Brain microvascular endothelial cell (primary cell): ENCODE data around the gene TNNC1.

ENCODE experiments used
- DNase-seq: peaks from one replicate; pipeline ENCODE4 v3.0.0-alpha.2; 2020
- H3K27ac ChIP-seq: fragments of 250-450 bp; sonication (Bioruptor Pico); 2 replicates; pipeline ENCODE4 v1.5.1; 2020; ENCODE audit warnings: mild to moderate bottlenecking, moderate library complexity
- H3K27me3 ChIP-seq: fragments of 250-450 bp; sonication (Bioruptor Pico); replicated peaks from 2 replicates; pipeline ENCODE4 v1.5.1; 2020; ENCODE audit warnings: mild to moderate bottlenecking
- H3K36me3 ChIP-seq: fragments of 250-450 bp; sonication (Bioruptor Pico); replicated peaks from 2 replicates; pipeline ENCODE4 v1.5.1; 2020; ENCODE audit warnings: mild to moderate bottlenecking
- H3K4me3 ChIP-seq: 2 replicates; pipeline ENCODE4 v1.5.1; 2011; ENCODE audit warnings: low read depth, mild to moderate bottlenecking, control low read depth, low read length, moderate library complexity
- CTCF ChIP-seq: IDR thresholded peaks from 2 replicates; pipeline ENCODE4 v1.5.1; 2011; ENCODE audit warnings: low read depth, mild to moderate bottlenecking, moderate library complexity, low read length, control low read depth, inconsistent platforms; ENCODE audit errors: missing control alignments
- in situ Hi-C: cut with HindIII; loops from 2 replicates; pipeline ENCODE4 v1.10.0; 2017; ENCODE audit warnings: low sequenced_read_pairs, low pct_ligation_motif_present

TNNC1 gene

GRCh38 chr3:52490939-52491526, 37.2 kb upstream of the TNNC1 start:
- Histone ChIP-seq H3K4me3 (no peak overlapping the region), H3K36me3 (peaks cover 56% of the 10 kb centered on the region), H3K27me3 (no peaks in the 10 kb centered on the region), H3K27ac (peak overlapping the region; percentile 39)
- peak; percentile 53 for DNase-seq
- in situ Hi-C loops, result no loop called here
- no peak for TF ChIP-seq CTCF

- Histone ChIP-seq H3K36me3 (peaks cover 61% of the 10 kb centered on the region), H3K27ac (peak overlapping the region; percentile 39), H3K4me3 (no peak overlapping the region), H3K27me3 (no peaks in the 10 kb centered on the region)
- DNase-seq, result no peak
- in situ Hi-C loops, result no loop called here
- TF ChIP-seq CTCF, result no peak
These were observed 36.4 kb upstream of the TNNC1 start for GRCh38 chr3:52490035-52490938.

- H3K27me3 ChIP-seq, result no peaks in the 10 kb centered on the region
- H3K4me3 ChIP-seq, result no peak overlapping the region
- H3K27ac ChIP-seq, result no peak overlapping the region
- peaks cover 61% of the 10 kb centered on the region for H3K36me3 ChIP-seq
- TF ChIP-seq CTCF, result no peak
- in situ Hi-C loops, result no loop called here
- DNase-seq, result no peak
These were observed 35.6 kb upstream of the TNNC1 start for GRCh38 chr3:52489453-52489852.

GRCh38 chr3:52488746-52489145, 34.9 kb upstream of the TNNC1 start:
- Histone ChIP-seq H3K27ac (no peak overlapping the region), H3K4me3 (no peak overlapping the region), H3K27me3 (no peaks in the 10 kb centered on the region), H3K36me3 (peaks cover 61% of the 10 kb centered on the region)
- DNase-seq, result no peak
- TF ChIP-seq CTCF, result no peak
- in situ Hi-C loops, result no loop called here

GRCh38 chr3:52487788-52488691, 34.2 kb upstream of the TNNC1 start:
- no peak for DNase-seq
- TF ChIP-seq CTCF, result no peak
- Histone ChIP-seq H3K36me3 (peaks cover 61% of the 10 kb centered on the region), H3K27ac (no peak overlapping the region), H3K4me3 (no peak overlapping the region), H3K27me3 (no peaks in the 10 kb centered on the region)
- in situ Hi-C loops, result no loop called here
